ENCODE measurements around the gene MYO15A. TPM values are rescaled to one million over a fixed set of nuclear protein-coding genes. Genes with fewer than 3 reads are reported as not detected.

The MYO15A gene
- total and polyA plus RNA-seq, 8 donors = 0.31 to 10.5 (median 0.50) TPM; not detected in 1

- intact Hi-C loops (cut with DNase I; ENCODE audit: low total_unique reads) = no loop called here
- Histone ChIP-seq H3K36me3 (no peaks in the 10 kb centered on the region), H3K9me3 (no peaks in the 10 kb centered on the region), H3K27me3 (no peaks in the 10 kb centered on the region), H3K27ac (peak overlapping the region in 2 of 5 donors; percentile 28 to 42), H3K4me3 (no peak overlapping the region), H3K4me1 (peaks cover 0 to 24% (median 15%) of the 10 kb centered on the region in 4 donors)
- WGBS, 5 donors = 13 to 44% (median 20%) methylated on average over 4 of the region's 4 CpGs
- TF ChIP-seq POLR2A (IDR thresholded peaks at IDR 0.05) (no peak), CTCF (IDR thresholded peaks at IDR 0.05) (no peak)
- peak; percentile 49 to 60 for DNase-seq
These were observed 110.3 kb downstream of the MYO15A start for GRCh38 chr17:18218756-18219415.

- Histone ChIP-seq H3K9me3 (no peaks in the 10 kb centered on the region), H3K27me3 (no peaks in the 10 kb centered on the region), H3K4me3 (no peak overlapping the region), H3K27ac (peak overlapping the region in 3 of 5 donors; percentile 67 to 73 (median 72)), H3K36me3 (no peaks in the 10 kb centered on the region), H3K4me1 (peaks cover 16 to 30% (median 26%) of the 10 kb centered on the region in 4 donors)
- WGBS, 5 donors = 86 to 97% (median 90%) methylated on average over 3 to 4 of the region's 4 CpGs
- peak in 1 of 2 donors; percentile 49 for DNase-seq
- intact Hi-C loops (cut with DNase I; ENCODE audit: low total_unique reads) = no loop called here
- TF ChIP-seq POLR2A (IDR thresholded peaks at IDR 0.05) = no peak
- no peak for TF ChIP-seq EP300 (IDR thresholded peaks at IDR 0.05)
- TF ChIP-seq CTCF (IDR thresholded peaks at IDR 0.05) = no peak
- no peak for TF ChIP-seq POLR2AphosphoS5 (IDR thresholded peaks at IDR 0.05)
These were observed 115.5 kb downstream of the MYO15A start for GRCh38 chr17:18224053-18224386.

- 47 to 53% (median 50%) methylated on average over 22 to 23 of the region's 23 CpGs for WGBS, 5 donors
- TF ChIP-seq EP300 (IDR thresholded peaks at IDR 0.05) = no peak
- TF ChIP-seq POLR2A (IDR thresholded peaks at IDR 0.05) = no peak
- no peak for TF ChIP-seq POLR2AphosphoS5 (IDR thresholded peaks at IDR 0.05)
- TF ChIP-seq CTCF (IDR thresholded peaks at IDR 0.05) = no peak
- Histone ChIP-seq H3K27me3 (no peaks in the 10 kb centered on the region), H3K27ac (peak overlapping the region in 4 of 5 donors; percentile 0 to 73 (median 70)), H3K36me3 (no peaks in the 10 kb centered on the region), H3K4me1 (peaks cover 16 to 26% (median 22%) of the 10 kb centered on the region in 4 donors), H3K9me3 (no peaks in the 10 kb centered on the region), H3K4me3 (peak overlapping the region; percentile 35 to 72 (median 66))
- intact Hi-C loops (cut with DNase I; ENCODE audit: low total_unique reads) = no loop called here
- DNase-seq = peak in 1 of 2 donors; percentile 69
These were observed 116.0 kb downstream of the MYO15A start for GRCh38 chr17:18224387-18225120.

- Histone ChIP-seq H3K27ac (peak within 1 kb of the TSS in 4 of 5 donors; percentile 0 to 75 (median 70)), H3K36me3 (no peaks in the 10 kb centered on the region), H3K27me3 (no peaks in the 10 kb centered on the region), H3K9me3 (no peaks in the 10 kb centered on the region), H3K4me1 (peaks cover 16 to 26% (median 22%) of the 10 kb centered on the region in 4 donors), H3K4me3 (peak within 1 kb of the TSS; percentile 63 to 72 (median 66))
- intact Hi-C loops (cut with DNase I; ENCODE audit: low total_unique reads) = no loop called here
- WGBS, 5 donors = 0 to 5% (median 1%) methylated on average over 5 to 58 of the region's 60 CpGs
- TF ChIP-seq EP300 (IDR thresholded peaks at IDR 0.05) (no peak), POLR2AphosphoS5 (IDR thresholded peaks at IDR 0.05) (peak in 2 of 3 donors; percentile 13 to 73), CTCF (IDR thresholded peaks at IDR 0.05) (no peak)
- peak; percentile 98 for DNase-seq
These were observed 116.6 kb downstream of the MYO15A start, which contains the start of gene LLGL1 for GRCh38 chr17:18225121-18225641. LLGL1 (plus strand) TSS chr17:18225635; CDS start chr17:18225683, 48 bp downstream.

Measured in stomach (tissue), 9 donors.